ENCODE measurements around the gene ATG2A.

DNA sequence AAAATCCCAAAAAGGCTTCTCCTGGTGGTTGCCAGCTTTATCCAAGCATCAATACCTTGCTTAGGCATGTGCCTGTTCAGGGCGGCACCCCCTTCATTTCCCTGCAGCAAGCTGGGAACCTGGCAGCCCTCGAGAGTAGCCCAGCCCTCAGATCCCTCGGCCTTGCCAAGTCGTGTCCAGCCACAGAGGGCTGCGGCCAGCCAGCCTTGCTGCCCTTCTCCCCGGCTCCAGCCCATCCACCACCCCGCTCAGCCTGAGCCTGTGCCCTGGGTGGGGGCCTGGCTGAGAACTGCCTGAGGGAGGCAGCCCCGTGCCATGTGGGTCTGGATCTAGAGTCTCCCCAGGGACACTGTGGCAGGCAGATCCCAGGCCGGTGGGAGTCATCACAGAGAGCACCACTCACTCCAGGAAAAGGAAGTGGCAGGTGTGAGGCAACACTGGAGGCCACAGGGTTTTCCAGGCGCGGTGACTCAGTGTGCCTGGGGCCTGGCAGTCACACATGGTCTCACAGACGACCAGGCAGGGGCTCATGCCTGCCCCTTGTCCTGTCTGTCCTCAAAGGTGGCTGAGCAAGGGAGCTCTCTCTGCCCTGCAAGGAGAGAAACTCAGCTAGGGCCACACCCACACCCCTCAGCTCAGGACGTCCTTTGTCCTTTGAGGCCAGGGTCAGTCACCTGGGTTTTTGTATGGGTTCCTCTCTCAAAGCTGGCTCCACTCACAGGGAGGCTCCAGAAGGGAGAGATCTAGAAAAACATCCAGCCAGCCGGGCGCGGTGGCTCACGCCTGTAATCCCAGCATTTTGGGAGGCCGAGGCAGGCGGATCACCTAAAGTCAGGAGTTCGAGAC is 60.4 kb downstream of the ATG2A start:
- TF ChIP-seq, protein P1, sequence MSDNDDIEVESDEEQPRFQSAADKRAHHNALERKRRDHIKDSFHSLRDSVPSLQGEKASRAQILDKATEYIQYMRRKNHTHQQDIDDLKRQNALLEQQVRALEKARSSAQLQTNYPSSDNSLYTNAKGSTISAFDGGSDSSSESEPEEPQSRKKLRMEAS (IDR thresholded peaks at IDR 0.05), result peak; percentile 32; the same call in 1 of the 2 replicates
- TF ChIP-seq ZBTB7A (IDR thresholded peaks at IDR 0.05; ENCODE audit: low read depth) (no peak), NFIC (IDR thresholded peaks at IDR 0.05) (no peak), EP300 (IDR thresholded peaks at IDR 0.05; ENCODE audit: borderline replicate concordance) (no peak), TAF1 (IDR thresholded peaks at IDR 0.05; ENCODE audit: low read depth) (no peak), TCF12 (IDR thresholded peaks at IDR 0.05; ENCODE audit: low read depth) (no peak; the same call in 1 of the 2 replicates), FOXM1 (IDR thresholded peaks at IDR 0.05; ENCODE audit: borderline replicate concordance, low read depth) (no peak), CEBPB (IDR thresholded peaks at IDR 0.05) (peak; percentile 75), RAD21 (IDR thresholded peaks at IDR 0.05; ENCODE audit: low read depth) (no peak), YY1 (IDR thresholded peaks at IDR 0.05; ENCODE audit: low read depth) (no peak), CREB1 (IDR thresholded peaks at IDR 0.05; ENCODE audit: low read depth) (no peak), TEAD4 (IDR thresholded peaks at IDR 0.05) (no peak)
- TF ChIP-seq, protein P2, sequence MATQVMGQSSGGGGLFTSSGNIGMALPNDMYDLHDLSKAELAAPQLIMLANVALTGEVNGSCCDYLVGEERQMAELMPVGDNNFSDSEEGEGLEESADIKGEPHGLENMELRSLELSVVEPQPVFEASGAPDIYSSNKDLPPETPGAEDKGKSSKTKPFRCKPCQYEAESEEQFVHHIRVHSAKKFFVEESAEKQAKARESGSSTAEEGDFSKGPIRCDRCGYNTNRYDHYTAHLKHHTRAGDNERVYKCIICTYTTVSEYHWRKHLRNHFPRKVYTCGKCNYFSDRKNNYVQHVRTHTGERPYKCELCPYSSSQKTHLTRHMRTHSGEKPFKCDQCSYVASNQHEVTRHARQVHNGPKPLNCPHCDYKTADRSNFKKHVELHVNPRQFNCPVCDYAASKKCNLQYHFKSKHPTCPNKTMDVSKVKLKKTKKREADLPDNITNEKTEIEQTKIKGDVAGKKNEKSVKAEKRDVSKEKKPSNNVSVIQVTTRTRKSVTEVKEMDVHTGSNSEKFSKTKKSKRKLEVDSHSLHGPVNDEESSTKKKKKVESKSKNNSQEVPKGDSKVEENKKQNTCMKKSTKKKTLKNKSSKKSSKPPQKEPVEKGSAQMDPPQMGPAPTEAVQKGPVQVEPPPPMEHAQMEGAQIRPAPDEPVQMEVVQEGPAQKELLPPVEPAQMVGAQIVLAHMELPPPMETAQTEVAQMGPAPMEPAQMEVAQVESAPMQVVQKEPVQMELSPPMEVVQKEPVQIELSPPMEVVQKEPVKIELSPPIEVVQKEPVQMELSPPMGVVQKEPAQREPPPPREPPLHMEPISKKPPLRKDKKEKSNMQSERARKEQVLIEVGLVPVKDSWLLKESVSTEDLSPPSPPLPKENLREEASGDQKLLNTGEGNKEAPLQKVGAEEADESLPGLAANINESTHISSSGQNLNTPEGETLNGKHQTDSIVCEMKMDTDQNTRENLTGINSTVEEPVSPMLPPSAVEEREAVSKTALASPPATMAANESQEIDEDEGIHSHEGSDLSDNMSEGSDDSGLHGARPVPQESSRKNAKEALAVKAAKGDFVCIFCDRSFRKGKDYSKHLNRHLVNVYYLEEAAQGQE (IDR thresholded peaks at IDR 0.05; ENCODE audit: low read depth), result no peak
- TF ChIP-seq, protein P3, sequence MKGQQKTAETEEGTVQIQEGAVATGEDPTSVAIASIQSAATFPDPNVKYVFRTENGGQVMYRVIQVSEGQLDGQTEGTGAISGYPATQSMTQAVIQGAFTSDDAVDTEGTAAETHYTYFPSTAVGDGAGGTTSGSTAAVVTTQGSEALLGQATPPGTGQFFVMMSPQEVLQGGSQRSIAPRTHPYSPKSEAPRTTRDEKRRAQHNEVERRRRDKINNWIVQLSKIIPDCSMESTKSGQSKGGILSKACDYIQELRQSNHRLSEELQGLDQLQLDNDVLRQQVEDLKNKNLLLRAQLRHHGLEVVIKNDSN (IDR thresholded peaks at IDR 0.05), result no peak

Data from Ishikawa (cell line).